Adrenal gland (tissue), 12 donors: ENCODE data around the gene TNFRSF18. TPM values are rescaled to one million over a fixed set of nuclear protein-coding genes. Genes with fewer than 3 reads are reported as not detected.

Experiments used
- DNase-seq, 7 donors: peaks; one replicate each; pipeline ENCODE4 v3.0.0-alpha.2; 2019 to 2020
- H3K27ac ChIP-seq, 5 donors: fragments of 200-600 bp; sonication (generic) in 4 of 5; 1 replicate in 3 of 5; 2 replicates in 2 of 5; pipeline versions ENCODE4 v1.5.1 to v1.8.0; 2016 to 2020; ENCODE audit warnings: mild to moderate bottlenecking in 1 of 5
- H3K27me3 ChIP-seq: fragments of 200-600 bp; 2 replicates; pipeline ENCODE4 v1.8.0; 2021
- H3K36me3 ChIP-seq, 2 donors: fragments of 200-600 bp; replicated peaks in 1 of 2; 1 replicate in 1 of 2; 2 replicates in 1 of 2; pipeline versions ENCODE4 v1.5.1 to v1.8.0; 2018 to 2022
- H3K4me1 ChIP-seq, 2 donors: fragments of 200-600 bp; replicated peaks in 1 of 2; 1 replicate in 1 of 2; 2 replicates in 1 of 2; pipeline versions ENCODE4 v1.5.1 to v1.8.0; 2018 to 2021
- H3K4me3 ChIP-seq, 4 donors: fragments of 200-600 bp; sonication (generic) in 3 of 4; one replicate each; pipeline ENCODE4 v1.5.1; 2016 to 2018
- H3K9me3 ChIP-seq, 3 donors: fragments of 200-600 bp; sonication (generic) in 1 of 3; replicated peaks in 1 of 3; 1 replicate in 2 of 3; 2 replicates in 1 of 3; pipeline versions ENCODE4 v1.5.1 to v1.8.0; 2016 to 2021
- CTCF ChIP-seq, 6 experiments: fragments of 450-650 bp in 4 of 6; fragments of 200-600 bp in 2 of 6; sonication (generic) in 1 of 6; IDR thresholded peaks; 1 replicate in 5 of 6; 2 replicates in 1 of 6; pipeline versions ENCODE4 v1.5.1 to v1.8.0; 2016 to 2021; ENCODE audit warnings: antibody characterized with exemption in 6 of 6, mild to moderate bottlenecking in 2 of 6, moderate library complexity in 1 of 6
- POLR2A ChIP-seq, 2 donors: fragments of 450-650 bp; IDR thresholded peaks; one replicate each; pipeline ENCODE4 v1.6.1; 2017; ENCODE audit warnings: antibody characterized with exemption in 2 of 2, mild to moderate bottlenecking in 2 of 2, moderate library complexity in 1 of 2
- WGBS, 4 donors: extraction: QIAGEN DNeasy Blood & Tissue Kit in 2 of 4; methylation state at CpG; one replicate each; pipeline versions ENCODE4 v1.1.5 to v1.1.7; 2013 to 2017; 5-methylcytosine and 5-hydroxymethylcytosine counted together
- intact Hi-C, 2 donors: fragments of 100-400 bp; cut with DNase I; formaldehyde crosslinking; loops; one replicate each; pipeline versions ENCODE4 v1.14.1 to v1.15.0; 2022 to 2023
- polyA plus RNA-seq, 3 donors: library from polyadenylated mRNA; stranded (reverse); fragments of 200-250 nt in 2 of 3; fragments of 350-450 nt in 1 of 3; fragmentation: Illumina TruSeq in 1 of 3; extraction: RNeasy Lipid Tissue Mini Kit (QIAGEN cat#74804) in 1 of 3; gene quantifications; one replicate each; pipeline ENCODE4 v1.2.3, GENCODE V29; 2013 to 2014
- total RNA-seq, 9 donors: library from RNA; depleted of rRNA in 4 of 9; stranded (reverse); fragments of >200 nt in 4 of 9; fragments of 120-200 nt in 1 of 9; fragmentation: NEBNext Ultra II Directional in 1 of 9; extraction: Animal tissue kit (Norgen Biotek cat#: 25700) in 1 of 9; gene quantifications; one replicate each; pipeline versions ENCODE4 v1.1.0 to v1.2.4, GENCODE V29; 2013 to 2023
- donor health status: healthy with polysubstance abuse.
- donor health status: Bipolar disorder and iron deficiency.
- donor health status: DM: yes; HTN: yes; CAD: no.
- donor health status: DM: no; HTN: no; CAD: no.
- donor health status: DM: no; HTN: no; CAD: no.
- donor health status: DM: yes; HTN: yes; CAD: no.

The TNFRSF18 gene
- total and polyA plus RNA-seq, 12 donors = 0.27 to 1.5 (median 0.64) TPM; not detected in 7

- Histone ChIP-seq H3K27ac (no peak overlapping the region), H3K4me1 (peaks cover 15 to 19% of the 10 kb centered on the region in 2 donors), H3K36me3 (peaks cover 0 to 53% of the 10 kb centered on the region in 2 donors), H3K9me3 (no peaks in the 10 kb centered on the region), H3K4me3 (no peak overlapping the region), H3K27me3 (no peaks in the 10 kb centered on the region)
- 93 to 96% (median 95%) methylated on average over 8 to 25 of the region's 25 CpGs for WGBS, 4 donors
- intact Hi-C loops = no loop called here
- DNase-seq = no peak
- no peak for TF ChIP-seq POLR2A (IDR thresholded peaks at IDR 0.05)
- no peak for TF ChIP-seq CTCF (IDR thresholded peaks at IDR 0.05)
Measured at GRCh38 chr1:1227386-1227785, 21.0 kb upstream of the TNFRSF18 start.

- TF ChIP-seq CTCF (IDR thresholded peaks at IDR 0.05) = no peak
- no peak for TF ChIP-seq POLR2A (IDR thresholded peaks at IDR 0.05)
- H3K9me3 ChIP-seq = no peaks in the 10 kb centered on the region
- H3K4me3 ChIP-seq = no peak overlapping the region
- H3K4me1 ChIP-seq = peaks cover 15 to 19% of the 10 kb centered on the region in 2 donors
- DNase-seq = no peak
- no peak overlapping the region for H3K27ac ChIP-seq
- WGBS, 4 donors = 93 to 98% (median 95%) methylated on average over 12 to 44 of the region's 44 CpGs
- intact Hi-C loops = no loop called here
- H3K36me3 ChIP-seq = peaks cover 0 to 59% of the 10 kb centered on the region in 2 donors
- no peaks in the 10 kb centered on the region for H3K27me3 ChIP-seq
Measured at GRCh38 chr1:1226566-1227362, 20.4 kb upstream of the TNFRSF18 start.

GRCh38 chr1:1225913-1226312, 19.5 kb upstream of the TNFRSF18 start:
- peaks cover 16 to 23% of the 10 kb centered on the region in 2 donors for H3K4me1 ChIP-seq
- no peak overlapping the region for H3K27ac ChIP-seq
- no peaks in the 10 kb centered on the region for H3K9me3 ChIP-seq
- peaks cover 0 to 67% of the 10 kb centered on the region in 2 donors for H3K36me3 ChIP-seq
- no peak for DNase-seq
- H3K4me3 ChIP-seq = no peak overlapping the region
- no peaks in the 10 kb centered on the region for H3K27me3 ChIP-seq
- no peak for TF ChIP-seq CTCF (IDR thresholded peaks at IDR 0.05)
- no peak for TF ChIP-seq POLR2A (IDR thresholded peaks at IDR 0.05)
- WGBS, 4 donors = 87 to 94% (median 90%) methylated on average over 18 of the region's 18 CpGs
- intact Hi-C loops = no loop called here

GRCh38 chr1:1225238-1225845, 18.9 kb upstream of the TNFRSF18 start:
- no peak for TF ChIP-seq POLR2A (IDR thresholded peaks at IDR 0.05)
- TF ChIP-seq CTCF (IDR thresholded peaks at IDR 0.05) = no peak
- intact Hi-C loops = no loop called here
- no peaks in the 10 kb centered on the region for H3K27me3 ChIP-seq
- H3K27ac ChIP-seq = no peak overlapping the region
- peaks cover 0 to 73% of the 10 kb centered on the region in 2 donors for H3K36me3 ChIP-seq
- WGBS, 4 donors = 91 to 98% (median 92%) methylated on average over 16 to 34 of the region's 34 CpGs
- H3K4me3 ChIP-seq = no peak overlapping the region
- no peaks in the 10 kb centered on the region for H3K9me3 ChIP-seq
- no peak for DNase-seq
- H3K4me1 ChIP-seq = peaks cover 12 to 20% of the 10 kb centered on the region in 2 donors
